Endothelial cell of umbilical vein (primary cell): ENCODE results near the gene DZIP3.

Experiments
- CTCF ChIP-seq, 2 donors: IDR thresholded peaks; 1 replicate in 1 of 2; 2 replicates in 1 of 2; pipeline ENCODE4 v1.5.1; 2011; ENCODE audit warnings: low read length in 2 of 2, mild to moderate bottlenecking in 2 of 2, moderate library complexity in 2 of 2, control low read depth in 1 of 2, inconsistent platforms in 1 of 2, low read depth in 1 of 2; ENCODE audit not compliant: insufficient read depth in 1 of 2; ENCODE audit errors: extremely low read depth in 1 of 2
- FOS ChIP-seq: IDR thresholded peaks from 2 replicates; pipeline ENCODE4 v1.6.1; 2011; ENCODE audit warnings: mild to moderate bottlenecking, low read length, moderate library complexity, borderline replicate concordance; ENCODE audit not compliant: insufficient read depth
- JUN ChIP-seq: IDR thresholded peaks from 2 replicates; pipeline ENCODE4 v1.6.1; 2011; ENCODE audit warnings: borderline replicate concordance, low read depth; ENCODE audit not compliant: insufficient read length, insufficient read depth
- POLR2A ChIP-seq: IDR thresholded peaks from 2 replicates; pipeline ENCODE4 v1.6.1; 2012; ENCODE audit warnings: low read depth, mild to moderate bottlenecking, control low read depth, low read length
- POLR2AphosphoS5 ChIP-seq: IDR thresholded peaks from 2 replicates; pipeline ENCODE4 v1.6.1; 2012; ENCODE audit warnings: low read depth, mild to moderate bottlenecking, control low read depth, low read length, moderate library complexity; ENCODE audit not compliant: insufficient read depth

DNA sequence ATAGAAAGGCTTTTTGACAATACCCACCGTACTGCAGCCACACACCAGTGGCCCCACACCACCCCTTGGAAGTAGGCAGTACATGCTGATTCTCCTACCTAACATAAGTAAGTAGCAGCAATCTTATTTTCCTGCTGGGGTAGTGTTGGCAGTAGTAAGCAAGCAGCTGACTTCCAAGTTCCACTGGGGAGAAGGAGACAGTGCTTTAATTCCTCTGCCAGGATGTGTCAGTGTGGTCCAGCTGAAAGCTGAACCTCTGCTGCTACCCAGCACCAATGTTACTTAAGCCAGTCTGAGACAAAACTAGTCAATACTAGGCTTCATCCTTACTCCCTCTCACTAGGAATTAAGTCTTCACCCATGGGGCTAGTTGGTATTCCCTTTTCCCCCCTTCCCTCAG lies 74.7 kb downstream of the DZIP3 start:
- TF ChIP-seq POLR2A (no peak), CTCF (IDR thresholded peaks at IDR 0.05; ENCODE audit: extremely low read depth in 1 of 2, insufficient read depth in 1 of 2, low read depth in 1 of 2, low read length in 2 of 2) (no peak), FOS (no peak), JUN (no peak), POLR2AphosphoS5 (no peak)
